ENCODE data around the gene ASAP2.

DNA sequence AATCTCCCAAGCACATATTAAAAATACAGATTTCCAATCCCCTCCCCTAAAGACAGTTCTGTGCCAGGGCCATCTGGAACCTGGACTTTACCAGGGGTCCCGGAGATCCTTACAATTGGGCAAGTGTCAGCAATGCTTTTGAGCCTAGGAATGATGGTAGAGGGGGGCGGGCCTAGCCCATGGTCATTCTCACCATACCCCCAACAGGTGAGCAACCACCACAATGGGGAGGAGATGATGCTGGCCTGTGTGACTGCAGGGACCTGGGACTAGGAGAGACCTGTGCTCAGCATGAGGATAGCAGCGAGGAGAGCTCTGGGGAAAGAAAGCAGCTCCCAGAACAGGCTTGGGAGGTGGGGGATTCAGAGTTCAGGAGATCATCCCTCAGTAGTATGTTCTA, 13.9 kb upstream of the ASAP2 start:
- no peak for TF ChIP-seq EZH2 (IDR thresholded peaks at IDR 0.05; ENCODE audit: low read length, unreplicated experiment)
- TF ChIP-seq, protein P1, sequence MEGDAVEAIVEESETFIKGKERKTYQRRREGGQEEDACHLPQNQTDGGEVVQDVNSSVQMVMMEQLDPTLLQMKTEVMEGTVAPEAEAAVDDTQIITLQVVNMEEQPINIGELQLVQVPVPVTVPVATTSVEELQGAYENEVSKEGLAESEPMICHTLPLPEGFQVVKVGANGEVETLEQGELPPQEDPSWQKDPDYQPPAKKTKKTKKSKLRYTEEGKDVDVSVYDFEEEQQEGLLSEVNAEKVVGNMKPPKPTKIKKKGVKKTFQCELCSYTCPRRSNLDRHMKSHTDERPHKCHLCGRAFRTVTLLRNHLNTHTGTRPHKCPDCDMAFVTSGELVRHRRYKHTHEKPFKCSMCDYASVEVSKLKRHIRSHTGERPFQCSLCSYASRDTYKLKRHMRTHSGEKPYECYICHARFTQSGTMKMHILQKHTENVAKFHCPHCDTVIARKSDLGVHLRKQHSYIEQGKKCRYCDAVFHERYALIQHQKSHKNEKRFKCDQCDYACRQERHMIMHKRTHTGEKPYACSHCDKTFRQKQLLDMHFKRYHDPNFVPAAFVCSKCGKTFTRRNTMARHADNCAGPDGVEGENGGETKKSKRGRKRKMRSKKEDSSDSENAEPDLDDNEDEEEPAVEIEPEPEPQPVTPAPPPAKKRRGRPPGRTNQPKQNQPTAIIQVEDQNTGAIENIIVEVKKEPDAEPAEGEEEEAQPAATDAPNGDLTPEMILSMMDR (conservative IDR thresholded peaks at IDR 0.05; ENCODE audit: low read depth, low read length): no peak
